Left lung (tissue), 10 donors: Measurements from ENCODE around the gene SLIT3. TPM values are rescaled to one million over a fixed set of nuclear protein-coding genes. Genes with fewer than 3 reads are reported as not detected.
A peak's percentile ranks its signal among the peaks of the same experiment; 100 is the strongest.

Source experiments
- ATAC-seq: fragments of 200-7000 bp; cut with Tn5 transposase; one replicate; pipeline ENCODE4 v1.9.1; 2020; ENCODE audit warnings: moderate library complexity
- DNase-seq, 4 donors: peaks; one replicate each; pipeline ENCODE4 v3.0.0-alpha.2; 2013 to 2020
- H3K27ac ChIP-seq, 2 donors: fragments of 200-600 bp; sonication (generic) in 1 of 2; one replicate each; pipeline versions ENCODE4 v1.5.0 to v1.8.0; 2020 to 2021
- H3K27me3 ChIP-seq, 2 donors: fragments of 200-600 bp; sonication (generic) in 1 of 2; one replicate each; pipeline versions ENCODE4 v1.5.0 to v1.8.0; 2020 to 2021
- H3K36me3 ChIP-seq, 2 donors: fragments of 200-600 bp; sonication (generic) in 1 of 2; one replicate each; pipeline versions ENCODE4 v1.5.0 to v1.8.0; 2020 to 2021
- H3K4me1 ChIP-seq, 2 donors: fragments of 200-600 bp; one replicate each; pipeline ENCODE4 v1.8.0; 2021
- H3K4me3 ChIP-seq, 2 donors: fragments of 200-600 bp; sonication (generic) in 1 of 2; one replicate each; pipeline versions ENCODE4 v1.5.0 to v1.8.0; 2020 to 2021; ENCODE audit warnings: mild to moderate bottlenecking in 1 of 2
- H3K9me3 ChIP-seq, 2 donors: fragments of 200-600 bp; sonication (generic) in 1 of 2; one replicate each; pipeline versions ENCODE4 v1.5.0 to v1.8.0; 2020 to 2021
- intact Hi-C, 2 donors: fragments of 100-400 bp; cut with DNase I; formaldehyde crosslinking; loops; one replicate each; pipeline versions ENCODE4 v1.11.2 to v1.14.2; 2022
- polyA plus RNA-seq, 6 donors: library from polyadenylated mRNA; unstranded; fragments of 120-200 nt; gene quantifications; one replicate each; pipeline ENCODE4 v1.2.1, GENCODE V29; 2013; ENCODE audit not compliant: insufficient read length in 6 of 6
- total RNA-seq, 2 donors: library from RNA; stranded (reverse); fragmentation: NEBNext Ultra II Directional; extraction: Animal tissue kit (Norgen Biotek cat#: 25700); gene quantifications; one replicate each; pipeline ENCODE4 v1.2.1, GENCODE V29; 2021
- TF ChIP-seq, protein P1 (sequence below), 2 donors: fragments of 200-600 bp; sonication (generic) in 1 of 2; IDR thresholded peaks; one replicate each; pipeline versions ENCODE4 v1.5.0 to v1.8.0; 2021; ENCODE audit warnings: antibody characterized with exemption in 2 of 2
- donor health status: DM: no; HTN: yes; CAD: no.
- donor health status: DM: no; HTN: no; CAD: no.

The SLIT3 gene
- total and polyA plus RNA-seq, 8 donors = 37.6 to 77.1 (median 45.9) TPM

DNA sequence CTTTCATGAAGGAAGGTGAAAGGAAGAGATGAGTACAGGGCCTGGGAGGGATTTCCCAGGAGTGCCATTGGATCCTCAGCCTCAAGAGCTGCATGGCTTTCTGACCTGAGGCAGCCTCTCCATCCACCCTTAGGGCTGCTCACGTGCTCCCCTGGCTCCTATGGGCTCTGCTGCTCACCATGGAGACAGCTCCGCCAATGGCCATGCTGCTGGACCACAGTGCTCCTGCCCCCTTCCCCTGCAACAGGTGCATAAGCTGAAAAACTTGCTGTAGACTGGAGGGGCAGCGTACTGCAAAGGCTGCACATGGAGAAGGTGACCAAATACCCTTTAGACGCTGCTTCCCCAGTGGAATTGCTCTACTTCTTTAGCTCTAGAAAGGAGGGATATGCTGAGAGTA is 609.0 kb downstream of the SLIT3 start:
- Histone ChIP-seq H3K4me1 (no peaks in the 10 kb centered on the region), H3K9me3 (no peaks in the 10 kb centered on the region), H3K27ac (no peak overlapping the region), H3K4me3 (no peak overlapping the region), H3K36me3 (no peaks in the 10 kb centered on the region), H3K27me3 (no peaks in the 10 kb centered on the region)
- DNase-seq = no peak
- TF ChIP-seq, protein P1, sequence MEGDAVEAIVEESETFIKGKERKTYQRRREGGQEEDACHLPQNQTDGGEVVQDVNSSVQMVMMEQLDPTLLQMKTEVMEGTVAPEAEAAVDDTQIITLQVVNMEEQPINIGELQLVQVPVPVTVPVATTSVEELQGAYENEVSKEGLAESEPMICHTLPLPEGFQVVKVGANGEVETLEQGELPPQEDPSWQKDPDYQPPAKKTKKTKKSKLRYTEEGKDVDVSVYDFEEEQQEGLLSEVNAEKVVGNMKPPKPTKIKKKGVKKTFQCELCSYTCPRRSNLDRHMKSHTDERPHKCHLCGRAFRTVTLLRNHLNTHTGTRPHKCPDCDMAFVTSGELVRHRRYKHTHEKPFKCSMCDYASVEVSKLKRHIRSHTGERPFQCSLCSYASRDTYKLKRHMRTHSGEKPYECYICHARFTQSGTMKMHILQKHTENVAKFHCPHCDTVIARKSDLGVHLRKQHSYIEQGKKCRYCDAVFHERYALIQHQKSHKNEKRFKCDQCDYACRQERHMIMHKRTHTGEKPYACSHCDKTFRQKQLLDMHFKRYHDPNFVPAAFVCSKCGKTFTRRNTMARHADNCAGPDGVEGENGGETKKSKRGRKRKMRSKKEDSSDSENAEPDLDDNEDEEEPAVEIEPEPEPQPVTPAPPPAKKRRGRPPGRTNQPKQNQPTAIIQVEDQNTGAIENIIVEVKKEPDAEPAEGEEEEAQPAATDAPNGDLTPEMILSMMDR (IDR thresholded peaks at IDR 0.05) = no peak
- intact Hi-C loops = no loop called here
- no peak for ATAC-seq

DNA sequence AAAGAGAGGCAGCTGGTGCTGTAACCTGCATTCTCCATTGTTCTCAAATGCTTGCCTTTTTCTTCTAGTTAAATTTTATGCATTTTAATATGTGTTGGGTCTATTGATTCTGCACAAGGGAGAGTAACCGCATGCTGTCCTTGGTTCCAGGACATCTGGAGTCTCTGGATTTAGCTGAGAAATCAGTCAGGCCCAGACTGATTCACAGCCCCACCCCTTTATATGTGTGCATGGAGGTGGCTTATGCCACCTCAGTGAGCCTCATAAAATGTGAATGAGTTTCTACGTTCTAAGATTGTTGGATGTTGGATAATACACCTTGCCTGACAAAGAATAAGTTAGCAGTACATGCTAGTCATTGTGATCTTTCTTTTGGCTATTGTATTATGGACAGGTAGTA is 611.7 kb downstream of the SLIT3 start:
- TF ChIP-seq, protein P1 (IDR thresholded peaks at IDR 0.05) = no peak
- no peaks in the 10 kb centered on the region for H3K9me3 ChIP-seq
- H3K4me3 ChIP-seq = no peak overlapping the region
- no peaks in the 10 kb centered on the region for H3K36me3 ChIP-seq
- H3K27ac ChIP-seq = no peak overlapping the region
- intact Hi-C loops = no loop called here
- H3K4me1 ChIP-seq = no peaks in the 10 kb centered on the region
- DNase-seq (no peak), ATAC-seq (no peak)
- no peaks in the 10 kb centered on the region for H3K27me3 ChIP-seq

DNA sequence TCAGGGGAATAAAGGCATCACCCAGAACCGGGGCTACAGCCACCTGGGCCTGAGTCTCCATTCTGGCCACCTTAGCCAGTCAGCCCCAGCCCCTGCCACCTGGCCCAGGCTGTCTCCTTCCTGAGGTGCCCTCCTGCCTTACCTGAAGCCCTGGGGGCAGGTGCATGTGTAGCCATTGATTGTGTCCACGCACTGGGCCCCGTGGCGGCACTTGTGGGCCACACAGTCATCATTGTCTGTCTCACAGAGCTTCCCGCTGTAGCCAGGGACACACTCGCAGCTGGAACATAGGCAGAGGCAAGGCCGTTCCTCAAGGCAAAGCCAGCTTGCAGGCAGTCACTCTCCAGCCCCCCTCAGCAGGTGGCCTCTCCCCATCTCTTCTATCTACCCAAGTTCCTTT is 614.1 kb downstream of the SLIT3 start:
- no peaks in the 10 kb centered on the region for H3K9me3 ChIP-seq
- DNase-seq = no peak
- no peak for ATAC-seq
- no peak overlapping the region for H3K4me3 ChIP-seq
- no peaks in the 10 kb centered on the region for H3K4me1 ChIP-seq
- H3K27me3 ChIP-seq = no peaks in the 10 kb centered on the region
- H3K27ac ChIP-seq = no peak overlapping the region
- no peaks in the 10 kb centered on the region for H3K36me3 ChIP-seq
- TF ChIP-seq, protein P1 (IDR thresholded peaks at IDR 0.05) = no peak
- intact Hi-C loops = no loop called here

DNA sequence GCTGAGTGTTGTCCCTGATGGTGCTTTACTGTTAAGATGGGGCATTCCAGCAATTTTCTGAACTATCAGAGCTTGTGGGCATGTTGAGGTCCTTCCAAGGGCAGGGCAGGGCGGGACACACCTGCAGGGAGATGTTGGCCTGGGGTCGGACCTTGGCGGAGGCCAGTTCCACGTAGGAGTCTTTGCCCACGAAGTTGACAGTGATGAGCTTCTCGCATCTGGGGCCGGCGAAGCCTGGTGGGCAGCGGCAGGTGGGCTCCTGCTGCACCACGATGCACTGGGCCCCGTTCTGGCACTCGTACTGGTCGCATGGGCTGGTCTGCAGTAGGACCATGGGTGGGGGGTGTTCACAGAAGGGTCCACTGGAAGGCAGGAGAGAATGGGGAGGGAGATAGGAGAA is 615.4 kb downstream of the SLIT3 start:
- no peaks in the 10 kb centered on the region for H3K27me3 ChIP-seq
- no peak overlapping the region for H3K4me3 ChIP-seq
- TF ChIP-seq, protein P1 (IDR thresholded peaks at IDR 0.05) = no peak
- ATAC-seq (no peak), DNase-seq (peak in 1 of 4 donors; percentile 72)
- no peaks in the 10 kb centered on the region for H3K9me3 ChIP-seq
- no peaks in the 10 kb centered on the region for H3K4me1 ChIP-seq
- intact Hi-C loops = no loop called here
- no peaks in the 10 kb centered on the region for H3K36me3 ChIP-seq
- H3K27ac ChIP-seq = no peak overlapping the region

DNA sequence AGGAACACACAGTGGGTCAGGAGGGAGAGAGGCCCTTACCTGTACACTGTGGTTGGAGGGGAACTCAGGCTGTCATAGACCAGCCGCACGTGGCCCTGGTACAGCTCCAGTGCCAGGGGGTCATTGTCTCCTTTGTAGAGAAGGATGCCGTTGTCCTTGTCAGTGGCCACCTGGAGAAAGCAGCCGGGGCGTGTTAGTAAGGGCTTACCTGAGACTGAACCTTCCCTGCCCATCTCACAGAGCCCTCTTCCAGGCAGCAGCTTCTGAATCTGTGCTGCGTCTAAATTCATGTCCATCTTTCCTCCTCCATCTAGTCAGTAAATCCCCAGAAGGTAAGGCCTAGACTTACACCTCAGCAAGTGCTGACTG is 617.0 kb downstream of the SLIT3 start:
- ATAC-seq (no peak), DNase-seq (no peak)
- Histone ChIP-seq H3K9me3 (no peaks in the 10 kb centered on the region), H3K4me1 (no peaks in the 10 kb centered on the region), H3K4me3 (no peak overlapping the region), H3K27ac (no peak overlapping the region), H3K36me3 (no peaks in the 10 kb centered on the region), H3K27me3 (no peaks in the 10 kb centered on the region)
- TF ChIP-seq, protein P1 (IDR thresholded peaks at IDR 0.05) = no peak
- intact Hi-C loops = no loop called here
